ENCODE results near the gene USP53.
"Not testable (repeated sequence)": the region's sequence is repeated elsewhere in the genome, so short reads cannot be mapped to it uniquely, and the experiment has no call there.

The USP53 gene

DNA sequence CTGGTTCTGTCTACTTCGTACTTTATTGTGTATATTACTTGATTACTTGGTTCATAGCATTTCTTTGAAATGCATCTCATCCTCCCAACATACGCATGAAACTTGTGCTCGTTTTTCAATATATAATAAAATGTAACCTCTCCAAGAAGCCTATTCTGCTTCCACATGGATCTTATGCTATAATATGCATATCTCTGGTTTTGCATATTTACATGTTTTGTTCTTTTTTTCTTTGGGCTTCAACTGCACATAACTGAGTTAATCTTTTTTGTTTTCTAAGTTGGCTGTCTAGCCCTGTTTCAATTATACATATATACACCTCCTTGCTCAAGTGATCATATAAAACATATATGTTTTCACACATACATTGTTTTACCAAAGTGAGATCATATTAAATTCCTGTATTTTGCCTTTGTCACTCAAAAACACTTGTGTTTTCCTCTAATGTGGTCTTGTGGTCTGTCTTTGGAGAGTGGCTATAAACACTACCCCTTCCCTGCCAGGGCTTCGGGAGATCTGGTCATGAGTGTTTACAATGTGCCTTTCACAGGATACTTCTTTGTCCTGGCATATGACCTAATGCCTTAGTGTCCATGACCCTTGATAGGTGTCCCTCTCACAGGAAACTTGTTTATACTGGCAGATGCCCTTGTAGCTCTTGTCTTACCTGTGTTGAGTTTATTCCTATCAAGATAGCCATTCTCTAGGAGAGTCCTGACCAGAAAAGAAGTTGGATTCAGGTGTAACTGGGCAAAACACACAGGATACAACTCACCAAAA lies 17.6 kb downstream of the USP53 start:
- DNase-seq = no peak

DNA sequence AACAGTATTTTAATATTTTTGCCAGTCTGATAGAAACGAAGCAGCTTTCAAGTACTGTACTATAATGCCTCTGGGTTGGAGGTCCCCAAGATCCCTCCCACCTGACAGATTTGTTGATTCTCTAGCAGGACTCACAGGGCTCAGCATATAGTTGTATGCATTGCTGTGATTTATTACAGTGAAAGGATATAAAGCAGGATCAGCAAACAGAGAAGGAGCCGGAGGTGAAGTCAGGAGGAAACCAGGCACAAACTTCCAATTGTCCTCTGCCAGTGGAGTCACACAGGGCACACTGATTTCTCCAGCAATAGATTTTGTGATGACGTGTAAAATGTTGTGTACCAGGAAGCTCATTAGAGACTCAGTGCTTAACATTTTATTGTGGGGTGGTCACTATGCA lies 19.0 kb downstream of the USP53 start:
- no peak for DNase-seq

DNA sequence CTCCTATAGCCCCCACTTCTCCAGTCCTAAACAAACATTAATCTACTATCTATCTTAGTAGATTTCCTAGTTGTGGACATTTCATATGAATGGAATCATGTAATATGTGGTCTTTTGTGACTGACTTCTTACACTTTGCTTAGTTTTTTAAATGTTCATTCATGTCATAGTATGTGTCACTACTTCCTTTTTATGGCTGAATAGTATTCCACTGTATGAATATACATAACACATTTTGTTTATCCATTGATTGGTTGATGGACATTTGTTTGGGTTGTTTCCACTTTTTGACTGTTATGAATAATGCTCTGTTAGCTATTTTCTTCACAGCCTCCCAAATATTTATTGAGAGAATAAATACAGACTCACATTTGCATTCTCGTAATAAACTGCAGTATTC lies 19.8 kb downstream of the USP53 start:
- DNase-seq = no peak

DNA sequence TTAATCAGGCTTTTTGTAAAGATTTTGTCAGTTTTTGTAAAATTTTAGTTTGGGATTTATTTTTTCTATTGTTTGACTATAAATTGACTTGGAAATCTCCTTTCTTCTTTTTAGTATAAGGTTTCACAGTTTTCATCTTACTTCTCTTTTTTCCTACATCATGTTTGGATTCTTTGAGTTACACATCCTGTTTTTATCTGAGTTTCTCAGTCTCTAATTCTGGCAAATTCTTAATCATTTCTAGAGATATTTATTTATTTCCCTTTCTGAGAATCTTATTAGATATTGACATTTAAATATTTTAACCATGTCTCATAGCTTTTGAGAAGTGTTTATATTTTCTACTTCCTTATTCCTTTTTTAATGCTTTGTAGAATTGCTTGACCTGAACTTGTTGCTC lies 20.7 kb downstream of the USP53 start:
- DNase-seq = no peak

DNA sequence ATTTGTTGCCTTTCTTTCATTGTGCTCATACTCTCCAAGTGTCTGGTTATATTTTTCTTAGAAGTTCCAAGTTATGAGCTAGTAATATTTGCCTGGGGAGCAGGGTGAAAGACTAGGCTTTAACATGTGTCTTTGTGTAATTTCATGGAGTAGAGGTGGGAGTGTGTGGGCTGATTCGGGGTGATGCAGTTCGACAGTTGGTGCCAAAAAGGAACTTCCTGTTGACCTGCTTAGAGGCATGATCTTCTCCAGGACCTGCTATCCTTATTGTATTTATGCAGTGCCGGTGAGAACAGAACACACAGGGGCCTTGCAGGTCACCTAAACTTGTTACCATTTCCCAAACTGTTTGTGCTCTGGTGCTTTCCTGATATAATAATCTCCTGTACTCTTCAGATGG lies 21.2 kb downstream of the USP53 start:
- DNase-seq = no peak

DNA sequence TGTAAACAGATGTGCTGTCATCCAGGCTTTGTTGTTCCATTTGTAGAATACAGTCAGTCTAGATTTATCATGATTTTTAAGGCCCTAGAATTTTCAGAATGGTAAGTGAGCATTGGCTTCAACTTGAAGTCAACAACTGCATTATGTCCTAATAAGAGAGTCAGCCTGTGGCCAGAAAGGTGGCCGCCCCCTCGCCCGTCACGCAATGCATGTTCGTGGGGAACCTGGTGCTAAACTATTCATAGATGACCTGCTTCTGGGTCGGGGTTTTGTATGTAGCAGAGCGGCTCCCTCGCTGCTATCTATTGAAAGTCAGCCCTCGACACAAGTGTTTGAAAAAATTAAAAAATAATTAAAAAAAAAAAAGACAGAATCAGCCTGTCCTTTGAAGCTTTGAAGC lies 24.7 kb downstream of the USP53 start:
- DNase-seq = no peak

DNA sequence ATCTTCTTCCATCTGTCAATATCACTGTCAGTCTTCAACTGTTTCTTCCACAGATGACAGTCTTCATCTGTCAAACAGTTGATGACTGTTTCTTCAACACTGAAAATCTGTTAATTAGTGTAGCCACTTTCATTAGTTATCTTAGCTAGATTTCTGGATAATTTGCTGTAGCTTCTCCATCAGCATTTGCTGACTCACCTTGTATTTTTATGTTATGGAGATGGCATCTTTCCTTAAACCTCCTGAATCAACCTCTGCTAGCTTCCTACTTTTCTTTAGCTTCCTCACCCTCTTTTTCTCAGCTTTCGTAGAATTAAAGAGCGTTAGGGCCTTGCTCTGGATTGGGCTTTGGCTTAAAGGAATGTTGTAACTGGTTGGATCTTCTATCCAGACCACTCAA lies 25.1 kb downstream of the USP53 start:
- no peak for DNase-seq

DNA sequence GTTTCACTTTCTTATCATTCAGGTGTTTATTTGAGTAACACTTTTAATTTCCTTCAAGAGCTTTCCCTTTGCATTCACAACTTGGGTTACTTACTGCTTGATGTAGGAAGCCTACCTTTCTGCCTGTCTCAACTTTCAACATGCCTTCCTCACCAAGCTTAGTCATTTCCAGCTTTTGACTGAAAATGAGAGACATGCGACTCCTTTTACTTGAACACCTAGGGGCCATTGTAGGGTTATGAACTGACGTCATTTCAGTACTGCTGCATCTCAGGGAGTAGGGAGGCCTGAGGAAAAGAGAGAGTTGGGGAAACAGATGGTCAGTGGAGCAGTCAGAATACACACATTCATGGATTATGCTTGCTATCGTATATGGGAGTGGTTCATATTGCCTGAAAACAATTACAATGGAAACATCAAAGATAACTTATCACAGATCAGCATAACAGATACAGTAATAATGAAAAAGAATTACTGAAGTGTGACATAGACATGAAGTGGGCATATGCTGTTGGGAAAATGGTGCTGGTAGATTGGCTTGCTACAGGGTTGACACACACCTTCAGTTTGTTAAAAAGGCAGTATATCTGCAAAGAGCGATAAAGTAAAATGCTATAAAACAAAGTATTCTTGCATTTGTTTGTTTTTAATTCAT lies 25.7 kb downstream of the USP53 start:
- DNase-seq = no peak

DNA sequence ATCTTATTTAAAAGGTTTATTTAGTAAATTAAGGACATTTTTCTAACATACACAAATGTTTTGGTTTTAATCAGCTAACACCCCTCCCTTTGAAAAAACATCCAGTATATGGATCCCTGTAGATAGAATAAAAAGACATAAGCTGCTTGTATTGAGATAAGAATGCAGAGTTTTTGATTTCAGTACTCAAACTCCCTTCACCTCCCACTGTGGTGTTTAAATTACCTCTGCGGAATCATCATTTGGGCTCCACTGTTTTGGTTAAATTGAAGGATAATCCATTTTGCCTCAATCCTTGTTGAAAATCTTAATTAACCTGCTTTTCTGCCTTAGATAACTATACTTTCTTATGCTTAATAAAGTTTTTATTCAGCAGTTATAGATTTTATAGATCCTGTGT lies 27.6 kb downstream of the USP53 start:
- no peak for DNase-seq

DNA sequence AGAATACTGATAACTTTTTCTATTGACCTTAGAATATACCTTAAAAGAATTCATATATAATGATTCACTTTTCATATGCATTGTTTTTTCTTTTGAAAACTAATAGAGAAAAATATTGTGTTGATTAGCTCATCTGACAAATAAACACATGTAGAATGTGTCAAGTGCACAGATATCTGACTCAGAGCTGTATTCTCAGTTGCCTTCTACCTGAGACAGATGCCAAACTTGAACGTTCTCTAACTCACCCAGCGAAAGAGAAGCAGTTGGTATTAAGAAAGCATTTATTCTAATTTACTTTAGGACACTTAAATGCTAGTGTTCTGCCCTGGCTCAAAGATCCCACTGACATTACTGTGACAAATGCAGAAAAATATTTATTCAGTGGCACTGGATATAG lies 28.1 kb downstream of the USP53 start:
- DNase-seq = no peak

DNA sequence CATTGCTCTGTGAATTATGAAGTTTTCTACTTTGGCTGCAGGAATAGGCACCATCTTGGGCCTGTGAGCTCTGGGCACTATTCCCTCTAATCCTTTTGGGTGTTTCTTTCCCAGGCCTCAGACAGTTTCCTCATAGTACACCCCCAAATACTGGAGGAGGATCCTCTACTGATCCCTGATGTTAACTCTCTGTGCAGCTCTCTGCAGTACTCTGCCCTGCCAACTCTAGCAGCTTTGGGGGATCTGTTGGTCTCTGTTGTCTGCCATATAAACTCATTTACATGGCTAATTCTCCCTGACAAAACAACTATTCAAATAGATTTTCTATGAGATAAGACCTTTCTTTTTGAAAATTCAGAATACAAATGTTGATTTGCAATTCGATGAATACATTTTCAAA lies 29.9 kb downstream of the USP53 start:
- no peak for DNase-seq

DNA sequence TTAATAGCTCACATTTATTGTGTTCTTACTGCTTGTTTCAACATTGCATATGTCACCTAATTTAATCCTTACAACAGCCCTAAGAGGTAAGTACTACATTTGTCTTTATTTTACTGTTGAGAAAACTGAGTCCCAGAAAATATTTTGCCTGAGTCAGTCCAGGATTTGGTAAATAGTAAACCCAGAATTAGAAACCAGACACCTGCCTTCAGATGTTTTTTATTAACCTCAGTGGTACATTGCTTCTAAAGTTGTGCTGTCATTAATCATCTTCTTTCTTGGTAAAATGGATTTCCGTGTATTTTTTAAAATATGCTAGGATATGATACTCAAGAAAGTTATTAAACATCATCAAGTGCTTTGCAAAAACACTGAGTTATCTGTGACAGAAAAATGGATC lies 31.4 kb downstream of the USP53 start:
- no peak for DNase-seq

DNA sequence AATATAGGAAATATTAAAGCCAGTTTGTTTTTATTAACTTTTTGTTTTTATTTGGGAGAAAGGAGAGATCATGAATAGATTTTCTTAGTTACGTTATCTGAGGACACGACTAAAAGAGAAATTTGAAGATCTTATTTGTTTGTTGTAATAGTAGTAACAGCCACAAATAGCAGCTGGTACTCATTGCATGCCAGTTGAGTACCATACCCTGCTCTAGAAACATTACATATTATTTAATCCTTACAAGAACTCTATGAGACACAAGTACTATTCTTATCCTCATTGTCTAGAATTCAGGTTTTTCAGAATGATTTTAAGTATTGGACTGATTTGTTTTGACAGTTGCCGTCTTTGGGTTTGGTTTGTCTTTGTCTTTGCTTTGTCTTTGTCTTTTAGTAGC lies 31.8 kb downstream of the USP53 start:
- no peak for DNase-seq

DNA sequence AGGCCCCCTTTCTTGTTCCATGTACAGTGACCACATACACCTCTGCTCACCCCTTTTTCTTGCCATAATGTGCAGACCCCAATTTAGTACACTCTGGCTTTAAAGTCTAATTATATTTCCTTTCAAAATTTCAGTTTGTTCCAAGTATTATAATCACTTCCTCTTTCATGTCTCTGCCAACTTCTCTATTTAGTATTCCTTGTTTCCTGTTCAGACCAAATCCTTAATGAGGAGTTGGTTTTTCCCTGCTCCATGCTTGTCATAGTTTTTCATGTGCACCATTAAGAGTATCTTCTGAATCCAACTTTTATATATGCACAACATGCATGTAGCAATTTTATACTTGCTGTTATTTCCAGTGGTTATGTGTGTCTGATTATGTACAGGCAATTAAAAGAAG lies 32.3 kb downstream of the USP53 start:
- no peak for DNase-seq

DNA sequence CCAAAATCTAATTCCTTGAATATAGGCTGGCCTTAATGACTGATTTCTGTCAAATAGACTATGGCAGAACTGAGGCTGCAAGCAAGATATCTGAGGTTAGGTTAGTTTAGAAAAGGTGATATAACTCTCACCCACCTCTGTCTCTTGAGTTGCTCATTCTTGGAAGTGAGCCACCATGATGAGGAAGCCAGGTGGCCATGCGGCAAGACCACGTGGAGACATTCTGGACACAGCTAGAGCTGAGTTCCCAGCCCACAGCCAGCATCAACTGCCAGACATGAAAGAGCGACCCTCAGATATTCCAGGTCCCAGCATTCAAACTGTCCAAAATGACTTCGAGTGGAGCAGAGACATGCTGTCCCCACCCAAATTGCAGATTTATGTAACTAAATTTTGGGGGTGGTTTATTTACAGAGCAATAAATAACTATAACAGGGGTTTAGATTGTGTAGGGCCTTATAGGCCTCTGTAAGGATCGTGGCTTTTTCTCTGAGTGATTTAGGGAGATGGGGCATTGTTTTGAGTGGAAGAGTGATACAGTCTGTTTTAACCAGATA lies 33.7 kb downstream of the USP53 start:
- no peak for DNase-seq

DNA sequence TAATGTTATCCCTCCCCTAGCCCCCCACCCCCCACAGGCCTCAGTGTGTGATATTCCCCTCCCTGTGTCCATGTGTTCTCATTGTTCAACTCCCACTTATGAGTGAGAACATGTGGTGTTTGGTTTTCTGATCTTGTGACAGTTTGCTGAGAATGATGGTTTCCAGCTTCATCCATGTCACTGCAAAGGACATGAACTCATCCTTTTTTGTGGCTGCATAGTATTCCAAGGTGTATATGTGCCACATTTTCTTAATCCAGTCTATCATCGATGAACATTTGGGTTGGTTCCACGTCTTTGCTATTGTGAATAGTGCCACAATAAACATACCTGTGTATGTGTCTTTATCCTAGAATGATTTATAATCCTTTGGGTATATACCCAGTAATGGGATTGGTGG lies 38.5 kb downstream of the USP53 start:
- DNase-seq = not testable (repeated sequence)

DNA sequence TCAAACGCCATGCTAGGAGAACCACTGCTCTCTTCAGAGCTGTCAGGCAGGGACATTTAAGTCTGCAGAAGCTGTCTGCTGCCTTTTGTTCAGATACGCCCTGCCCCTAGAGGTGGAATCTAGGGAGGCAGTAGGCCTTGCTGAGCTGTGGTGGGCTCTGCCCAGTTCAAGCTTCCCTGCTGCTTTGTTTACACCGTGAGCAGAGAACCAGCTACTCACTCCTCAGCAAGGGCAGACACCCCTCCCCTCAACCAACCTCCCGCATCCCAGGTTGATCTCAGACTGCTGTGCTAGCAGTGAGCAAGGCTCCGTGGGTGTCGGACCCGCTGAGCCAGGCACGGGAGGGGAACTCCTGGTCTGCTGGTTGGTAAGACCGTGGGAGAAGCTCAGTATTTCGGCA lies 42.7 kb downstream of the USP53 start:
- DNase-seq = not testable (repeated sequence)

DNA sequence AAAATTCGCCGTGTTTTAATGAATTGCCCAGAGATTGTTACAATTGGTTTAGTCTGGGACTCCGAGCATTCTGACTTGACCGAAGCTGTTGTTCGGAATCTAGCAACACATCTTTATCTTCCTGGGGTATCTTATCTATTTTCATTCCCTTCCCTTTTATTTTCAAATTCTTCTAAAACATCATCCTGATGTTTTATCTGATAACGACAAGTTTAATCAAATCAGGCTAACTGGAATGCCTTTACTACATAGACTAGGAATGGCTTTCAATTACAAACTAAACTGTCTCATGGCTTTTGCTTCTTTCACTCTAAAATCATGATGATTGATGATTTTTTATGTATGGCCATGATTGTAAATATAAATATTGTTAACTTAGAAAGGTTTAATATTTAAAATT lies 48.0 kb downstream of the USP53 start:
- no peak for DNase-seq

DNA sequence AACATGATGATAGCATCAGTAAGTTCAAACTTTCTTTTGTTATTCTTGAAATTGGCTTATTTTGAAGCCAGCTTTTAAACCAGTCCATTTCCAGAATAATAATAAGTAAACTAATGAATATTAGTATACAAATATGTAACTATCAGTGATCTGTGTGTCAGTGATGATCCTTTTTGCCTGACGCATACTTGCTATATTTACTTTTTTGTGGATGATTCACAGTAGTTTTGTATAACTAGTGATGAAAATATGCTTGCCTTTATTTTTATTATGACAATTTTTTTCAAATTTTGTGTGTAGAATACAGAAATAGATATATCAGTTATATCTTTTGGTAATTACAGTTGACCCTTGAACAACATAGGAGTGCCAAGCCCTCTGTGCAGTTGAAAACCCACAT lies 49.5 kb downstream of the USP53 start:
- no peak for DNase-seq

DNA sequence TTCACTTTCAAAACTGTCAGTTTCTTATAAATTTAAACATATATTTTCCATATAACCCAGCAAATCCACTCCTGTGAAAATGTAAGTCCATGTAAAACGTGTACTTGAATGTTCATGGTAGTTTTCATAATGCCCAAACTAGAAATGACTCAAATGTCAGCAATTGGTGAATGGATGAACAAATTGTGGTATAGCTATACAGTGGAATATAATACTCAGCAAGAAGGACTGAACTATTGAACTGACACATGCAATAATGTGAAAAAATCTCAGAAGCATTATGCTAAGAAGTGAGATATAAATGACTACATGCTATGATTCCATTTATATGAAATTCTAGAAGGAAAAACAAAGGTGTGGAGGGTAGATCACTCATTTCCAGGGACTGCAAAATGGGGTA lies 52.2 kb downstream of the USP53 start:
- no peak for DNase-seq

DNA sequence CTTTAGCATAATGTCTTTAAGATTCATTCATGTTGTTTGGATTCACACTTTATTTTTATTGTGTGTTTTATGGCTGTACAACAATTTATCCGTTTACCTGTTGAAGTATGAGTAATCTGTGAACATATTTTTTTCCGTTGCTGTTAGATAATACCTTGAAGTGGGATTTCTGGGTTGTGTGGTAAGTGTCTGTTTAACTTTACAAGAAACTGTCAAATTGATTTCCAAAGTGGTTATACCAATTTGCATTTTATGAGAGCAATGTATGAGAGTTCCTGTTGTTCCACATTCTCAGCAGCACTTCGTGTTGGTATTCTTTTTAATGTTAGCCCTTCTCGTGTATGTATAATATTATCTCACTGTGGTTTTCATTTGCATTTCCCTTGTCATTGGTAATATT lies 53.6 kb downstream of the USP53 start:
- DNase-seq = no peak

DNA sequence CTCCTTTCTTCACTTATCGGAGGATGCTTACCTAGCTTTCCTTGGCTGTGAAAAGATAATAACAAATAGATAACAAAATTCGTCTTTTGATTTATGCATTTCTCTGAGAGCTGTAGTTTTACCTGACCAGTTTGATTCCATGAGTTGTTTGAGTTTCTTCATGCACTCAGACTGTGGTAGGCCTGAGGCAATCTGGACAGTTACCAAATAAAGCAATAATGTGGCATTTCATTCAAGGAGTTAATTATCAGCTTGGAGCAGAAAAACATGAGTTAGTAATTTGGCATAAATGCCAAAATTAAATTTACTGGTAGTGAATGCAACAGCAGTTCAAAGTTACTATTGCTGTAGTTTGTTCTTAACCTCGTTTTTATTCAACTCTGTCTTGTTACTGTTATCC lies 56.0 kb downstream of the USP53 start:
- DNase-seq = no peak

DNA sequence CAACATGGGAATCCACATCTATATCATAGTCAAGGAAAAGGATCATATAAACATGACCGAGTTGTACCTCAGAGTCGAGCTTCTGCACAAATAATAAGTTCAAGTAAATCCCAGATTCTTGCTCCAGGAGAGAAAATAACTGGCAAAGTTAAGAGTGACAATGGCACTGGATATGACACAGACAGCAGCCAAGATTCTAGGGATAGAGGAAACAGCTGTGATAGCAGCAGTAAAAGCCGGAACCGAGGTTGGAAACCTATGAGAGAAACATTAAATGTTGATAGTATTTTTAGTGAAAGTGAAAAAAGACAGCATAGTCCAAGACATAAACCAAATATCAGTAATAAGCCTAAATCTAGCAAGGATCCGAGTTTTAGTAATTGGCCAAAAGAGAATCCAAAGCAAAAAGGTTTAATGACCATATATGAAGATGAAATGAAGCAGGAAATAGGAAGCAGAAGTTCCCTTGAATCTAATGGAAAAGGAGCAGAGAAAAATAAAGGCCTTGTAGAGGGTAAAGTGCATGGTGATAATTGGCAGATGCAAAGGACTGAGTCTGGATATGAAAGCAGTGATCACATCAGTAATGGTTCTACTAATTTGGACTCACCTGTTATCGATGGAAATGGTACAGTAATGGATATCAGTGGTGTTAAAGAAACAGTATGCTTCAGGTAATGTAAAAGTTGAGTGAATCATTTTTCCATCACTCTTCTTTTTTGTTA lies 59.0 kb downstream of the USP53 start:
- DNase-seq = no peak

DNA sequence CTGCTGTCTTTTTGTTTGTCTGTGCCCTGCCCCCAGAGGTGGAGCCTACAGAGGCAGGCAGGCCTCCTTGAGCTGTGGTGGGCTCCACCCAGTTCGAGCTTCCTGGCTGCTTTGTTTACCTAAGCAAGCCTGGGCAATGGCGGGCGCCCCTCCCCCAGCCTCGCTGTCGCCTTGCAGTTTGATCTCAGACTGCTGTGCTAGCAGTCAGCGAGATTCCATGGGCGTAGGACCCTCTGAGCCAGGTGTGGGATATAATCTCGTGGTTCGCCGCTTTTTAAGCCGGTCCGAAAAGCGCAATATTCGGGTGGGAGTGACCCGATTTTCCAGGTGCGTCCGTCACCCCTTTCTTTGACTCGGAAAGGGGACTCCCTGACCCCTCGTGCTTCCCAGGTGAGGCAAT lies 67.0 kb downstream of the USP53 start:
- not testable (repeated sequence) for DNase-seq

Data from RPMI8226 (cell line).